MCF 10A (cell line): ENCODE data around the gene PODNL1. TPM values are rescaled to one million over a fixed set of nuclear protein-coding genes. Genes with fewer than 3 reads are reported as not detected.

Experiments
- BruUV-seq: library from RNA; stranded (reverse); fragments of 400-500 nt; replicated peaks from 2 replicates; lab custom pipeline; 2021; lab: Mats Ljungman, UMichigan
- CTCF ChIA-PET: fragments of 300-600 bp; sonication (Branson Sonifier 250); formaldehyde crosslinking; extraction: SDS; loops from one replicate; lab custom pipeline; 2021; ENCODE audit warnings: antibody characterized with exemption, inconsistent platforms; lab: Yijun Ruan, JAX
- POLR2A ChIA-PET: fragments of 300-600, 350-650 bp; sonication (Branson Sonifier 250); formaldehyde crosslinking; extraction: SDS; loops from one replicate; lab custom pipeline; 2020; ENCODE audit warnings: antibody characterized with exemption, inconsistent platforms; lab: Yijun Ruan, JAX
- DNase-seq: peaks from one replicate; pipeline ENCODE4 v3.0.0-alpha.2; 2018; ENCODE audit not compliant: unreplicated experiment
- H3K27ac Mint-ChIP-seq: one replicate; pipeline ENCODE4 v1.8.0; 2022; ENCODE audit warnings: mild to moderate bottlenecking, low read depth, mixed read lengths; ENCODE audit not compliant: unreplicated experiment
- H3K27me3 Mint-ChIP-seq: one replicate; pipeline ENCODE4 v1.8.0; 2022; ENCODE audit warnings: mixed read lengths; ENCODE audit not compliant: insufficient read depth, unreplicated experiment
- H3K36me3 Mint-ChIP-seq: one replicate; pipeline ENCODE4 v1.8.0; 2022; ENCODE audit warnings: mild to moderate bottlenecking, moderate library complexity, mixed read lengths; ENCODE audit not compliant: insufficient read depth, unreplicated experiment
- H3K4me1 Mint-ChIP-seq: one replicate; pipeline ENCODE4 v1.8.0; 2022; ENCODE audit warnings: mixed read lengths; ENCODE audit not compliant: insufficient read depth, unreplicated experiment
- H3K4me3 Mint-ChIP-seq: one replicate; pipeline ENCODE4 v1.8.0; 2022; ENCODE audit warnings: mild to moderate bottlenecking, moderate library complexity, mixed read lengths; ENCODE audit not compliant: unreplicated experiment
- H3K9me3 Mint-ChIP-seq: one replicate; pipeline ENCODE4 v1.8.0; 2022; ENCODE audit warnings: mixed read lengths; ENCODE audit not compliant: unreplicated experiment
- CTCF ChIP-seq: fragments of 200-600 bp; IDR thresholded peaks from one replicate; pipeline ENCODE4 v1.8.0; 2022; ENCODE audit warnings: antibody characterized with exemption, mild to moderate bottlenecking; ENCODE audit not compliant: unreplicated experiment
- intact Hi-C: fragments of 100-400 bp; cut with micrococcal nuclease; formaldehyde crosslinking; loops from 2 replicates; pipeline ENCODE4 v1.14.1; 2022
- total RNA-seq: library from RNA; stranded (reverse); gene quantifications from 2 replicates; pipeline ENCODE4 v1.2.3, GENCODE V29; 2022

Gene PODNL1
- total RNA-seq, 1 experiment from 2014 or later = 0.51 TPM

DNA sequence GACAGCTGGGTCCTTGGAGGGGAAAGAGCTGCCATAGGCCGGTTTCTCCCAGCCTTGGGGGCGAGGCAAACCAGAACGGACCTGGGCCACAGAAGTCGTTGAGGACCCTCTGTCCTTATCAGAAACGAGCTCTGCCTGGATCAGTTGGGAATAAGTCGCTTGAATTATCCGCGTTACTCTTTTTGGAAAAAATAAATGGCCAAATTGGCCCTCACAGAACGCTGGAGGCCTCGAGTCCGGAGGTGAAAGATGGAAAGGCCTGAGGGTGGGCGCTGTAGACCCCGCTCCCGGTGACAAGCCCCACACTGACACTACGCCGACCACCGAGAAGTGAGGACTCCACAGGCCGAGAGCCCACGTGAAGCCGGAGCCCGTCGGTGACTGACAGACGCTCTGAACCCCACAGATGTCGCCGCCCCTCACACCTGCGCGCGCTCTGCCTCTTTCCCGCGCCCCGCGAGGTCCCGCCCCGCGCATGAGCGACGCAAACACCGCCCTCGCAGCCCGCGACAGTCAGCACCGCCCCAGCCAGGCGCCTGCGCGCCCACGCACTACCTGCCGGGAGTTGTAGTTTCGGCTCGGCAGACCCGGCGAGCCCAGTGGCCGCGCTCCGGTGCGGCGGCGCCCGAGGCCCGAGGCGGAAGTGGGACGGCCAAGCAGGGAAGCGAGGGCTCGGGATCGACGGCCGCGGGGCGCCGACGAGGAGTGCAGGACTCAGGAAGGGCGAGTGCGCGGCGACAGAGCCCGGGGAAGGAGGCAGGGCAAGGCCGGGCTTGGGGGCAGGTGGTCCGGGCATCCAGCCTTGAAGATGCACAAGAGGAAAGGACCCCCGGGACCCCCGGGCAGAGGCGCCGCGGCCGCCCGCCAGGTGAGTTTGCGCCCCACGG is 32.3 kb downstream of the PODNL1 start, which contains the start of the genes BRME1 and CC2D1A:
Gene BRME1 (minus strand): TSS at position 484 of the 887 bp plus-strand sequence. CDS start 1,225 bp downstream, outside the sequence.
Gene CC2D1A (plus strand): TSS at position 568 of the 887 bp plus-strand sequence. CDS start 241 bp downstream, at position 809.
- POLR2A ChIA-PET = interaction anchor here (0.6 kb wide), 1 partner anchor 1299 kb away, joined by 3 read pairs; no protein-coding TSS in a partner anchor
- Mint-ChIP-seq H3K4me3 (peak within 1 kb of the TSS; percentile 84), H3K9me3 (no peaks in the 10 kb centered on the region), H3K27me3 (no peaks in the 10 kb centered on the region), H3K36me3 (peaks cover 19% of the 10 kb centered on the region), H3K27ac (peak within 1 kb of the TSS; percentile 84), H3K4me1 (peaks cover 4% of the 10 kb centered on the region)
- intact Hi-C loops = no loop called here
- no TSS peak for BruUV-seq
- CTCF ChIA-PET = interaction anchor here (1.8 kb wide), 1 partner anchor 169 kb away, joined by 5 read pairs; no protein-coding TSS in a partner anchor
- DNase-seq = peak; percentile 89
- no peak for TF ChIP-seq CTCF

DNA sequence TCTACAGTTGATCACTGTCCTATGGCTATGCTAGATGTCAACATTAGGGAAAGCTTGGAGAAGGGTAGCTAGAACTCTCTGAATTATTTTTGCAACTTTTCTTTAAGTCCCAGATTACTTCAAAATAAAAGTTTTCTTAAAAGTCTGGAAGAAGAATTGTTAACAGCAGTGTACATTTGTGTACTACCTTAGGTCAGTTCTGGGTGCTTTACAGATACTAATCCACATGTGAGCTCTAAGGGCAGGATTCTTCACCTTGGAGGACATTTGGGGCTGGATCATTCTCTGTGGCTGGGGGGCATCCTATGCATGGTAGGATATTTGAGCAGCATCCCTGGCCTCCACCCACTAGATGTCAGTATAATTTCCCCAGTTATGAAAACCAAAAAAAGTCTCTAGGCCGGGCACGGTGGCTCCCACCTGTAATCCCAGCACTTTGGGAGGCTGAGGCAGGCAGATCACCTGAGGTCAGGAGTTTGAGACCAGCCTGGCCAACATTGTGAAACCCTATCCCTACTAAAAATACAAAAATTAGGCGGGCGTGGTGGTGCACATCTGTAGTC is 35.1 kb downstream of the PODNL1 start:
- CTCF ChIA-PET = interaction anchor here (0.5 to 1.4 kb wide), 11 partner anchors 8 to 298 kb away, joined by 3 to 5 read pairs (median 3); no protein-coding TSS in a partner anchor
- no peaks in the 10 kb centered on the region for H3K9me3 Mint-ChIP-seq
- H3K4me3 Mint-ChIP-seq = no peak overlapping the region
- DNase-seq = peak; percentile 21
- BruUV-seq = no TSS peak
- no peaks in the 10 kb centered on the region for H3K27me3 Mint-ChIP-seq
- POLR2A ChIA-PET = interaction anchor here (0.6 to 1.6 kb wide), 3 partner anchors 15 to 446 kb away, joined by 4 to 6 read pairs (median 5); no protein-coding TSS in a partner anchor
- peak; percentile 7 for TF ChIP-seq CTCF
- intact Hi-C loops = no loop called here
- H3K36me3 Mint-ChIP-seq = no peaks in the 10 kb centered on the region
- peaks cover 4% of the 10 kb centered on the region for H3K4me1 Mint-ChIP-seq
- H3K27ac Mint-ChIP-seq = no peak overlapping the region

DNA sequence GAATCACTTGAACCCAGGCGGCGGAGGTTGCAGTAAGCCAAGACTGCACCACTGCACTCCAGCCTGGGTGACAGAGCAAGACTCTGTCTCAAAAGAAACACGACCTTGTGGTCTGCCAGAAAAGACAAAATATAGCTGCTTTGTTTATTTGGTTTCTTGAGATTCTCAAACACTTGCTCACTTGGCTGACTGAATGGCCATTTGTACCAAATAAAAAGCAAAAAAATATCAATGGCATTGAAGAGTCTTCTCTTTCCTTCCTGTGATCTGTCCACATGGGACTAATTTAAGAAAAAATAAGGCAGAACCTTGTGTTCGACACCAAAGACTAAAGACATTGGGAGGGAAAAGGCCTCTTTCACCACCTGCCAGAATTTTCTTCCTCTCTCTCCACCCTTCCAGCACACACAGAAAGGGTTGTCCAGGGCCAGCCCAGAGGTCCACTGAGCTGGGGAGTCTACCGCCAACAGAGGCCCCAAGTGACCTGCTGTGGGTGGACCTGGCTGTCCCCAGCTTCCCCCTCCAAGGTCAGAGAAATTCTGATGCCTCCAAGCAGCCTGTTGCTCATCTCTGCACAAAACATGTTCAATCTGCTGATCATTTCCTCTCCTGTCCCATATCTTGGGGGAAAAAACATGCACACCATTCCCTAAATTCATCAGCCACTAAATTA is 38.2 kb downstream of the PODNL1 start:
- Mint-ChIP-seq H3K4me1 (no peaks in the 10 kb centered on the region), H3K36me3 (no peaks in the 10 kb centered on the region), H3K4me3 (no peak overlapping the region), H3K27ac (no peak overlapping the region), H3K27me3 (no peaks in the 10 kb centered on the region), H3K9me3 (no peaks in the 10 kb centered on the region)
- TF ChIP-seq CTCF = no peak
- CTCF ChIA-PET = interaction anchor here (0.6 to 1.2 kb wide), 2 partner anchors 14 to 38 kb away, joined by 4 to 5 read pairs; no protein-coding TSS in a partner anchor
- POLR2A ChIA-PET = no interaction called here
- intact Hi-C loops = no loop called here
- BruUV-seq = no TSS peak
- DNase-seq = no peak
